Omental fat pad (tissue), 4 donors: Measurements from ENCODE around the gene AFDN. TPM values are rescaled to one million over a fixed set of nuclear protein-coding genes. Genes with fewer than 3 reads are reported as not detected.

Experiments used
- ATAC-seq: fragments of 150-250 bp; one replicate; pipeline ENCODE4 v1.9.1; 2016; ENCODE audit warnings: mild to moderate bottlenecking, moderate library complexity; ENCODE audit not compliant: low FRiP score
- DNase-seq: peaks from one replicate; pipeline ENCODE4 v3.0.0-alpha.2; 2019; ENCODE audit warnings: low spot score
- total RNA-seq, 4 donors: library from RNA; depleted of rRNA; stranded (reverse); fragments of >200 nt; gene quantifications; one replicate each; pipeline ENCODE4 v1.1.0, GENCODE V29; 2016
- TF ChIP-seq, protein P1 (sequence below), 3 donors: fragments of 450-650 bp; IDR thresholded peaks; one replicate each; pipeline ENCODE4 v1.5.1; 2016 to 2017; ENCODE audit warnings: antibody characterized with exemption in 3 of 3, mild to moderate bottlenecking in 3 of 3, moderate library complexity in 2 of 3

Gene AFDN
- total RNA-seq, result 100 to 1,000 TPM; 114 to 166 (median 125) TPM

DNA sequence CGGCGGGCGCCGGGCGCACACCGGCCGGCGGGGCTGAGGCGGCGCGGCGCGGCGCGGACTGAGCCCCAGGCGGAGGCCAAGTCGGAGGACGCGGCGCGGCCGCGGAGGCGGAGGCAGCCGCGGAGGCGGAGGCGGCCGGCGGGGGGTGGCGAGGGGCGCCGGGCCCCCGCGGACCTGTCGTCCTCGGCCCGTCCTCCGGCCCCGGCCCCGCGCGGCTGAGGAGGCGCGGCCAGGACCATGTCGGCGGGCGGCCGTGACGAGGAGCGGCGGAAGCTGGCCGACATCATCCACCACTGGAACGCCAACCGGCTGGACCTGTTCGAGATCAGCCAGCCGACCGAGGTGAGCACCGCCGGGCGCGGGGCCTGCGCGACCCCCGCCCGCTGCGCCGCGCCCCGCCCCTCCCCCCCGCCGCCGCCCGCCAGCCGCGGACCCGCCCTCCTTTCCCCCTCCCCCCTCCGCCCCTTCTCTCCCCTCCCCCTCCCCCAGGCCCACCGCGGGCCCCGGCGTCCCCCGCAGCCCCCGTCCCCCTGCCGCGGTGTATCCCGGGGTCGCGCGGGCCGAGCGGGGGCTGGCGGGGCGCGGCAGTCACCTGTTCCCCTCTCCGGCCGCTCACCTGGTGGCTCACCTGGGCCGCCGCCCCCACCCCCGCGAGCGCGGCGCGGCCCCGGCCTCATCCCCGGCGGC, at the start of gene AFDN:
Gene AFDN, plus strand, starts transcription at position 16 of the 687 bp plus-strand sequence. Its CDS starts 222 bp downstream, at position 238.
- TF ChIP-seq, protein P1, sequence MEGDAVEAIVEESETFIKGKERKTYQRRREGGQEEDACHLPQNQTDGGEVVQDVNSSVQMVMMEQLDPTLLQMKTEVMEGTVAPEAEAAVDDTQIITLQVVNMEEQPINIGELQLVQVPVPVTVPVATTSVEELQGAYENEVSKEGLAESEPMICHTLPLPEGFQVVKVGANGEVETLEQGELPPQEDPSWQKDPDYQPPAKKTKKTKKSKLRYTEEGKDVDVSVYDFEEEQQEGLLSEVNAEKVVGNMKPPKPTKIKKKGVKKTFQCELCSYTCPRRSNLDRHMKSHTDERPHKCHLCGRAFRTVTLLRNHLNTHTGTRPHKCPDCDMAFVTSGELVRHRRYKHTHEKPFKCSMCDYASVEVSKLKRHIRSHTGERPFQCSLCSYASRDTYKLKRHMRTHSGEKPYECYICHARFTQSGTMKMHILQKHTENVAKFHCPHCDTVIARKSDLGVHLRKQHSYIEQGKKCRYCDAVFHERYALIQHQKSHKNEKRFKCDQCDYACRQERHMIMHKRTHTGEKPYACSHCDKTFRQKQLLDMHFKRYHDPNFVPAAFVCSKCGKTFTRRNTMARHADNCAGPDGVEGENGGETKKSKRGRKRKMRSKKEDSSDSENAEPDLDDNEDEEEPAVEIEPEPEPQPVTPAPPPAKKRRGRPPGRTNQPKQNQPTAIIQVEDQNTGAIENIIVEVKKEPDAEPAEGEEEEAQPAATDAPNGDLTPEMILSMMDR (IDR thresholded peaks at IDR 0.05), result no peak
- no peak for ATAC-seq
- no peak for DNase-seq

- DNase-seq, result no peak
- no peak for ATAC-seq
- TF ChIP-seq, protein P1 (IDR thresholded peaks at IDR 0.05), result no peak
These were observed 48.1 kb upstream of the AFDN start for GRCh38 chr6:167778497-167779128.

GRCh38 chr6:167779129-167779992, 47.4 kb upstream of the AFDN start:
- ATAC-seq, result no peak
- TF ChIP-seq, protein P1 (IDR thresholded peaks at IDR 0.05), result no peak
- no peak for DNase-seq

DNA sequence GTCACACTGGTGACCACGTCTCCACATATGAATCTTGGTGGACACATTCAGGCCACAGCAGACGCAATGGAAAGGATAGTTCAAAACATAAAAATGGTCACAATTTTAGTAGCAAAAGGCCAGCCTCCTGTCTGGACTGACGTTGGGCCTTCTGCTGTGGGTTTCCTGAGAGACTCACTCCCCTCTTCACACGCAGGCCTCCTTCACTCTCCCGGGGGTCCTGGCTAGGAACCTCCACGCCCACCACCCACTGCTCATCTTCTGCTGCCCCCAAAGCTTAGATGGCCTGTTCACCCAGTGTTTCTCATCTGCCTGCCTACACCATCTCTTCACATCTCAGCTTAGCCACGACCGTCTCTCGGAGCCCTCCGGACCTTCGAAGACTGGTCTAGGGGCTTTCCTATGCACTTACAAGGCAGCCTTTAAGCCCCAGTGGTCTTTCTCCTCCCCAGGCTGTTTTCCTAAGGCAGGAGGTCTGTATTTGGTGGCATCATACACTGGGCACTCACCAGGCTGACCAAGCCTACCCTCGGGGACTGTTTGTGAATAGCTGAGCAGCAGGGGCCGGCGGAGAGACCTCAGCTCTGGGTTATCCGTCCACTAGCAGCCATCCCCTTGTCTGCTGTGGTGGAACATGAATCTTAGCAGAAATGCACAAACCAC, 46.6 kb upstream of the AFDN start:
- DNase-seq, result no peak
- no peak for ATAC-seq
- TF ChIP-seq, protein P1 (IDR thresholded peaks at IDR 0.05), result no peak

DNA sequence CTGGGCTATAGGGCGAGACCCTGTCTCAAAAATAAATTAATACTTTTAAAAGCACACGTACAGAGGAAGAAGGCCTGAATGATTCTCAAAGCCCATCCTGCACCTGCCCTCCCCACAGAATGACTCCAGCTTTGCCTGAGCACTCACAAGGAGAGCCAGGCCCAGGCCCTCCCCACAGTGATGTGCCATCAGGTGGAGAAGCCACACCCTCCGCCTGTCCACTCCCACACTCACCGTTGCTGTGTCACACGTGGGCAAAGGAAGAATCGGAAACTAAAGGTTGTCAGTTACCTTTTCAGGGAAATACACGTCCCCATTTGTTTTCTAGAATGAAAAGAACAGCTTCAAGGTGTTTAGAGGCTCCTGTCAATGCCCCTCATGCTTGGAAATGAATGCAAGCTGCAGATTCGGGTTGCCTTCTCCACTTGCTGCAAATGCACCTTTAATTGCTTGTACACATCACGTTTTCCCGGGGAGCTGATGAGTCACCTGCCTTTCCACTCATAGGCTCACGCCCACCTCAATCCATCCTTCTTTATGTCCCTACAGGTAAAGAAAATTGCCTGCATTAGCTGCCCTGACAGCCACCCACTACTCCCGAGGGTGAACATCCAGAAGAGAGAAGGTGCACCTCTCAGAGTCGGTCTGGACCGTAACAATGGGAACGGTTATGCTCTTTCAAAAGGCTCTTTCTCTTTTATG, 45.5 kb upstream of the AFDN start:
- TF ChIP-seq, protein P1 (IDR thresholded peaks at IDR 0.05), result no peak
- DNase-seq (no peak), ATAC-seq (no peak)

GRCh38 chr6:167781868-167782267, 44.8 kb upstream of the AFDN start:
- DNase-seq, result no peak
- ATAC-seq, result no peak
- TF ChIP-seq, protein P1 (IDR thresholded peaks at IDR 0.05), result no peak
